Kidney epithelial cell (primary cell): ENCODE measurements around the gene CTIF. TPM values are rescaled to one million over a fixed set of nuclear protein-coding genes. Genes with fewer than 3 reads are reported as not detected.

Experiments used
- DNase-seq: peaks from one replicate; pipeline ENCODE4 v3.0.0-alpha.2; 2010; ENCODE audit warnings: low read depth
- H3K27me3 ChIP-seq: 2 replicates; pipeline ENCODE4 v1.6.0; 2011; ENCODE audit warnings: low read length; ENCODE audit not compliant: control insufficient read depth, insufficient read depth
- H3K36me3 ChIP-seq: 2 replicates; pipeline ENCODE4 v1.5.1; 2011; ENCODE audit warnings: low read length; ENCODE audit not compliant: control insufficient read depth, insufficient read depth
- H3K4me3 ChIP-seq: 2 replicates; pipeline ENCODE4 v1.5.1; 2011; ENCODE audit warnings: low read depth, mild to moderate bottlenecking, control low read depth, low read length
- CTCF ChIP-seq: IDR thresholded peaks from 2 replicates; pipeline ENCODE4 v1.5.1; 2011; ENCODE audit warnings: mild to moderate bottlenecking, moderate library complexity, low read length, control low read depth, inconsistent platforms; ENCODE audit not compliant: insufficient read depth, poor library complexity, severe bottlenecking
- total RNA-seq: library from RNA; depleted of rRNA; stranded (reverse); fragments of >200 nt; gene quantifications from 2 replicates; pipeline ENCODE4 v1.2.3, GENCODE V29; 2015

CTIF gene
- total RNA-seq, 1 donor from 2014 or later: 24.3 TPM

GRCh38 chr18:48555465-48555995, 16.7 kb downstream of the CTIF start:
- TF ChIP-seq CTCF: no peak

GRCh38 chr18:48557640-48558174, 18.9 kb downstream of the CTIF start:
- no peaks in the 10 kb centered on the region for H3K27me3 ChIP-seq
- no peaks in the 10 kb centered on the region for H3K36me3 ChIP-seq
- no peak overlapping the region for H3K4me3 ChIP-seq
- no peak for TF ChIP-seq CTCF
- no peak for DNase-seq

More at GRCh38 chr18:48555465-48555995, 16.7 kb downstream of the CTIF start:
- no peaks in the 10 kb centered on the region for H3K36me3 ChIP-seq
- no peak for DNase-seq
- H3K27me3 ChIP-seq: no peaks in the 10 kb centered on the region
- H3K4me3 ChIP-seq: no peak overlapping the region

- no peak overlapping the region for H3K4me3 ChIP-seq
- H3K27me3 ChIP-seq: no peaks in the 10 kb centered on the region
- DNase-seq: no peak
These were observed 19.4 kb downstream of the CTIF start for GRCh38 chr18:48558248-48558647.

GRCh38 chr18:48560491-48560890, 21.7 kb downstream of the CTIF start:
- Histone ChIP-seq H3K4me3 (no peak overlapping the region), H3K36me3 (no peaks in the 10 kb centered on the region), H3K27me3 (no peaks in the 10 kb centered on the region)
- no peak for DNase-seq
- TF ChIP-seq CTCF: no peak

More at GRCh38 chr18:48558248-48558647, 19.4 kb downstream of the CTIF start:
- no peak for TF ChIP-seq CTCF
- no peaks in the 10 kb centered on the region for H3K36me3 ChIP-seq

GRCh38 chr18:48562075-48562474, 23.2 kb downstream of the CTIF start:
- H3K27me3 ChIP-seq: no peaks in the 10 kb centered on the region
- no peak for TF ChIP-seq CTCF
- H3K36me3 ChIP-seq: no peaks in the 10 kb centered on the region
- no peak for DNase-seq
- H3K4me3 ChIP-seq: no peak overlapping the region

- no peaks in the 10 kb centered on the region for H3K36me3 ChIP-seq
- DNase-seq: peak; percentile 56
- TF ChIP-seq CTCF: no peak
- H3K27me3 ChIP-seq: no peaks in the 10 kb centered on the region
- no peak overlapping the region for H3K4me3 ChIP-seq
These were observed 24.2 kb downstream of the CTIF start for GRCh38 chr18:48563027-48563426.
